ENCODE results near the gene MAD1L1. TPM values are rescaled to one million over a fixed set of nuclear protein-coding genes. Genes with fewer than 3 reads are reported as not detected.
A peak's percentile ranks its signal among the peaks of the same experiment; 100 is the strongest.

Gene MAD1L1
- total and polyA plus RNA-seq, 10 donors, result 47.3 to 118 (median 68.2) TPM

GRCh38 chr7:2049782-2050510 is 182.8 kb downstream of the MAD1L1 start:
- Histone ChIP-seq H3K36me3 (peaks cover 0 to 23% (median 0%) of the 10 kb centered on the region in 6 donors), H3K4me1 (peaks cover 0 to 35% (median 13%) of the 10 kb centered on the region in 6 donors), H3K27ac (no peak overlapping the region), H3K27me3 (replicated peaks in 1 of 7) (no peaks in the 10 kb centered on the region), H3K9me3 (no peaks in the 10 kb centered on the region), H3K4me3 (no peak overlapping the region)
- TF ChIP-seq POLR2AphosphoS5 (IDR thresholded peaks at IDR 0.05) (no peak), POLR2A (IDR thresholded peaks at IDR 0.05) (no peak), CTCF (IDR thresholded peaks at IDR 0.05 in 8 of 11, conservative IDR thresholded peaks at IDR 0.05 in 3 of 11) (no peak)
- 76 to 90% (median 84%) methylated on average over 26 to 35 of the region's 37 CpGs for WGBS, 5 donors
- DNase-seq, result peak; percentile 50
- intact Hi-C loops (cut with DNase I; ENCODE audit: low total_unique reads), result no loop called here

- Histone ChIP-seq H3K27ac (no peak overlapping the region), H3K4me3 (no peak overlapping the region), H3K27me3 (replicated peaks in 1 of 7) (no peaks in the 10 kb centered on the region), H3K9me3 (no peaks in the 10 kb centered on the region), H3K4me1 (peaks cover 0 to 36% (median 13%) of the 10 kb centered on the region in 6 donors), H3K36me3 (peaks cover 0 to 23% (median 0%) of the 10 kb centered on the region in 6 donors)
- WGBS, 5 donors, result 85 to 94% (median 92%) methylated on average over 11 to 15 of the region's 15 CpGs
- DNase-seq, result peak; percentile 64
- intact Hi-C loops (cut with DNase I; ENCODE audit: low total_unique reads), result no loop called here
- TF ChIP-seq CTCF (IDR thresholded peaks at IDR 0.05 in 8 of 11, conservative IDR thresholded peaks at IDR 0.05 in 3 of 11) (no peak), POLR2AphosphoS5 (IDR thresholded peaks at IDR 0.05) (no peak), POLR2A (IDR thresholded peaks at IDR 0.05) (no peak)
These were observed 183.5 kb downstream of the MAD1L1 start for GRCh38 chr7:2049111-2049781.

GRCh38 chr7:2048531-2048930 is 184.2 kb downstream of the MAD1L1 start:
- H3K9me3 ChIP-seq, result no peaks in the 10 kb centered on the region
- H3K36me3 ChIP-seq, result peaks cover 0 to 23% (median 0%) of the 10 kb centered on the region in 6 donors
- H3K4me1 ChIP-seq, result peaks cover 0 to 41% (median 14%) of the 10 kb centered on the region in 6 donors
- no peak for TF ChIP-seq POLR2AphosphoS5 (IDR thresholded peaks at IDR 0.05)
- no peak for TF ChIP-seq CTCF (IDR thresholded peaks at IDR 0.05 in 8 of 11, conservative IDR thresholded peaks at IDR 0.05 in 3 of 11)
- TF ChIP-seq POLR2A (IDR thresholded peaks at IDR 0.05), result no peak
- peak; percentile 56 for DNase-seq
- no peaks in the 10 kb centered on the region for H3K27me3 ChIP-seq (replicated peaks in 1 of 7)
- intact Hi-C loops (cut with DNase I; ENCODE audit: low total_unique reads), result no loop called here
- H3K27ac ChIP-seq, result no peak overlapping the region
- WGBS, 5 donors, result 84 to 91% (median 87%) methylated on average over 11 of the region's 11 CpGs
- no peak overlapping the region for H3K4me3 ChIP-seq

GRCh38 chr7:2048006-2048405 is 184.7 kb downstream of the MAD1L1 start:
- Histone ChIP-seq H3K27me3 (replicated peaks in 1 of 7) (no peaks in the 10 kb centered on the region), H3K4me1 (peaks cover 0 to 41% (median 15%) of the 10 kb centered on the region in 6 donors), H3K4me3 (no peak overlapping the region), H3K27ac (no peak overlapping the region), H3K9me3 (no peaks in the 10 kb centered on the region), H3K36me3 (peaks cover 0 to 23% (median 0%) of the 10 kb centered on the region in 6 donors)
- WGBS, 5 donors, result 89 to 99% (median 95%) methylated on average over 11 to 17 of the region's 17 CpGs
- DNase-seq, result peak; percentile 48
- intact Hi-C loops (cut with DNase I; ENCODE audit: low total_unique reads), result no loop called here
- TF ChIP-seq POLR2A (IDR thresholded peaks at IDR 0.05) (no peak), POLR2AphosphoS5 (IDR thresholded peaks at IDR 0.05) (no peak), CTCF (IDR thresholded peaks at IDR 0.05 in 8 of 11, conservative IDR thresholded peaks at IDR 0.05 in 3 of 11) (no peak)
